Measurements from ENCODE around the gene PC. TPM values are rescaled to one million over a fixed set of nuclear protein-coding genes. Genes with fewer than 3 reads are reported as not detected.
A peak's percentile ranks its signal among the peaks of the same experiment; 100 is the strongest.

PC gene
- total RNA-seq, 1 experiment from 2014 or later, result 40.5 TPM

DNA sequence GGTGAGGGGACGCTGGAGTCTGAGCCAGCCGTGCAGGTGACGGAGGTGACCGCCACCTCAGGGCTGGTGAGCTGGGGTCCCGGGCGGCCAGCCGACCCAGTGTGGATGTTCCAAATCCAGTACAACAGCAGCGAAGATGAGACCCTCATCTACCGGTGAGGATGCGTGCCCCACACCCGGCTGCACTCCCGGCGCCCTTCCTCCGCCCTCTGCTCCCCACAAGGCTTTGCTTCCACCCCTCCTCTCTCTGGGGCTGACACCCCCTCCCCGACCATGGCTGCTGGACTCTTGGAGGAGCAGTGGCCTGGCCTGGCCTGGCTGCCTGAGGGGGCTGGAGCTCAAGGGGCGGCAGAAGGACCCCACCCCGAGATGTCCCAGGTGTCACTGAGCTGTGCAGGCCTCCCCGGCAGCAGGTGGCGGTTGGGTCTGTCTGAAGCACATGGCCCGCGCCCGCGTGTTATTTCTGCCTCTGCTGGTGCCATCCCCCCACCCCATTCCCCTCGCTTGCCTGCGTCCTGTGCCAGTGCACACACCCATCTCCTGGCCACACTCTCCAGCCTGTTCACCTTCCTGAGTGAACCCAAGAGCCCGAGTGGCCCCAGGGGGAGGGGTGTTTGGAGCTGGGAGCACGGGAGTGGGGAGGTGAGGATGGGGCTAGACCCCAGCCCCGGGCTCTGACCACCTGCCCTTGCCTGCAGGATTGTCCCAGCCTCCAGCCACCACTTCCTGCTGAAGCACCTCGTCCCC is 99.1 kb downstream of the PC start:
- no peak overlapping the region for H3K4me3 Mint-ChIP-seq (ENCODE audit: low read depth, unreplicated experiment)

DNA sequence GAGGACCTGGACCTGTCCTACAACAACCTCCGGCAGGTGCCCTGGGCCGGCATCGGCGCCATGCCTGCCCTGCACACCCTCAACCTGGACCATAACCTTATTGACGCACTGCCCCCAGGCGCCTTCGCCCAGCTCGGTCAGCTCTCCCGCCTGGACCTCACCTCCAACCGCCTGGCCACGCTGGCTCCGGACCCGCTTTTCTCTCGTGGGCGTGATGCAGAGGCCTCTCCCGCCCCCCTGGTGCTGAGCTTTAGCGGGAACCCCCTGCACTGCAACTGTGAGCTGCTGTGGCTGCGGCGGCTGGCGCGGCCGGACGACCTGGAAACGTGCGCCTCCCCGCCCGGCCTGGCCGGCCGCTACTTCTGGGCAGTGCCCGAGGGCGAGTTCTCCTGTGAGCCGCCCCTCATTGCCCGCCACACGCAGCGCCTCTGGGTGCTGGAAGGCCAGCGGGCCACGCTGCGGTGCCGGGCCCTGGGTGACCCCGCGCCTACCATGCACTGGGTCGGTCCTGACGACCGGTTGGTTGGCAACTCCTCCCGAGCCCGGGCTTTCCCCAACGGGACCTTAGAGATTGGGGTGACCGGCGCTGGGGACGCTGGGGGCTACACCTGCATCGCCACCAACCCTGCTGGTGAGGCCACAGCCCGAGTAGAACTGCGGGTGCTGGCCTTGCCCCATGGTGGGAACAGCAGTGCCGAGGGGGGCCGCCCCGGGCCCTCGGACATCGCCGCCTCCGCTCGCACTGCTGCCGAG is 99.8 kb downstream of the PC start:
- CTCF ChIA-PET, result no interaction called here
- intact Hi-C loops (cut with micrococcal nuclease; ENCODE audit: unreplicated experiment), result no loop called here
- TF ChIP-seq, protein P1, sequence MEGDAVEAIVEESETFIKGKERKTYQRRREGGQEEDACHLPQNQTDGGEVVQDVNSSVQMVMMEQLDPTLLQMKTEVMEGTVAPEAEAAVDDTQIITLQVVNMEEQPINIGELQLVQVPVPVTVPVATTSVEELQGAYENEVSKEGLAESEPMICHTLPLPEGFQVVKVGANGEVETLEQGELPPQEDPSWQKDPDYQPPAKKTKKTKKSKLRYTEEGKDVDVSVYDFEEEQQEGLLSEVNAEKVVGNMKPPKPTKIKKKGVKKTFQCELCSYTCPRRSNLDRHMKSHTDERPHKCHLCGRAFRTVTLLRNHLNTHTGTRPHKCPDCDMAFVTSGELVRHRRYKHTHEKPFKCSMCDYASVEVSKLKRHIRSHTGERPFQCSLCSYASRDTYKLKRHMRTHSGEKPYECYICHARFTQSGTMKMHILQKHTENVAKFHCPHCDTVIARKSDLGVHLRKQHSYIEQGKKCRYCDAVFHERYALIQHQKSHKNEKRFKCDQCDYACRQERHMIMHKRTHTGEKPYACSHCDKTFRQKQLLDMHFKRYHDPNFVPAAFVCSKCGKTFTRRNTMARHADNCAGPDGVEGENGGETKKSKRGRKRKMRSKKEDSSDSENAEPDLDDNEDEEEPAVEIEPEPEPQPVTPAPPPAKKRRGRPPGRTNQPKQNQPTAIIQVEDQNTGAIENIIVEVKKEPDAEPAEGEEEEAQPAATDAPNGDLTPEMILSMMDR (IDR thresholded peaks at IDR 0.05; ENCODE audit: unreplicated experiment), result no peak
- Mint-ChIP-seq H3K27ac (ENCODE audit: unreplicated experiment) (peak overlapping the region; percentile 69), H3K27me3 (ENCODE audit: unreplicated experiment) (no peaks in the 10 kb centered on the region), H3K9me3 (ENCODE audit: low read depth, unreplicated experiment) (no peaks in the 10 kb centered on the region), H3K4me1 (ENCODE audit: low read depth, unreplicated experiment) (peaks cover 10% of the 10 kb centered on the region), H3K4me3 (ENCODE audit: low read depth, unreplicated experiment) (peak overlapping the region; percentile 93), H3K36me3 (ENCODE audit: insufficient read depth, unreplicated experiment) (peaks cover 49% of the 10 kb centered on the region)
- BruUV-seq (replicated peaks), result TSS peak; percentile 48
- no peak for DNase-seq

More for the DNA sequence above, 99.1 kb downstream of the PC start:
- H3K36me3 Mint-ChIP-seq (ENCODE audit: insufficient read depth, unreplicated experiment), result peaks cover 53% of the 10 kb centered on the region
- BruUV-seq (replicated peaks), result no TSS peak
- DNase-seq, result no peak
- no peaks in the 10 kb centered on the region for H3K27me3 Mint-ChIP-seq (ENCODE audit: unreplicated experiment)
- TF ChIP-seq, protein P1 (IDR thresholded peaks at IDR 0.05; ENCODE audit: unreplicated experiment), result no peak
- CTCF ChIA-PET, result no interaction called here
- no peak overlapping the region for H3K27ac Mint-ChIP-seq (ENCODE audit: unreplicated experiment)
- intact Hi-C loops (cut with micrococcal nuclease; ENCODE audit: unreplicated experiment), result no loop called here
- no peaks in the 10 kb centered on the region for H3K9me3 Mint-ChIP-seq (ENCODE audit: low read depth, unreplicated experiment)
- peaks cover 4% of the 10 kb centered on the region for H3K4me1 Mint-ChIP-seq (ENCODE audit: low read depth, unreplicated experiment)

DNA sequence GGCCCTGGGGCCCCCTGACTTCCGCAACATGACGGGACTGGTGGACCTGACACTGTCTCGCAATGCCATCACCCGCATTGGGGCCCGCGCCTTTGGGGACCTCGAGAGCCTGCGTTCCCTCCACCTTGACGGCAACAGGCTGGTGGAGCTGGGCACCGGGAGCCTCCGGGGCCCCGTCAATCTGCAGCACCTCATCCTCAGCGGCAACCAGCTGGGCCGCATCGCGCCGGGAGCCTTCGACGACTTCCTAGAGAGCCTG is 100.3 kb downstream of the PC start:
- H3K4me3 Mint-ChIP-seq (ENCODE audit: low read depth, unreplicated experiment), result peak overlapping the region; percentile 93
- H3K9me3 Mint-ChIP-seq (ENCODE audit: low read depth, unreplicated experiment), result no peaks in the 10 kb centered on the region
- BruUV-seq (replicated peaks), result no TSS peak
- CTCF ChIA-PET, result no interaction called here
- peak overlapping the region; percentile 69 for H3K27ac Mint-ChIP-seq (ENCODE audit: unreplicated experiment)
- no peaks in the 10 kb centered on the region for H3K27me3 Mint-ChIP-seq (ENCODE audit: unreplicated experiment)
- intact Hi-C loops (cut with micrococcal nuclease; ENCODE audit: unreplicated experiment), result no loop called here
- peaks cover 10% of the 10 kb centered on the region for H3K4me1 Mint-ChIP-seq (ENCODE audit: low read depth, unreplicated experiment)
- TF ChIP-seq, protein P1 (IDR thresholded peaks at IDR 0.05; ENCODE audit: unreplicated experiment), result no peak
- DNase-seq, result no peak
- H3K36me3 Mint-ChIP-seq (ENCODE audit: insufficient read depth, unreplicated experiment), result peaks cover 44% of the 10 kb centered on the region

DNA sequence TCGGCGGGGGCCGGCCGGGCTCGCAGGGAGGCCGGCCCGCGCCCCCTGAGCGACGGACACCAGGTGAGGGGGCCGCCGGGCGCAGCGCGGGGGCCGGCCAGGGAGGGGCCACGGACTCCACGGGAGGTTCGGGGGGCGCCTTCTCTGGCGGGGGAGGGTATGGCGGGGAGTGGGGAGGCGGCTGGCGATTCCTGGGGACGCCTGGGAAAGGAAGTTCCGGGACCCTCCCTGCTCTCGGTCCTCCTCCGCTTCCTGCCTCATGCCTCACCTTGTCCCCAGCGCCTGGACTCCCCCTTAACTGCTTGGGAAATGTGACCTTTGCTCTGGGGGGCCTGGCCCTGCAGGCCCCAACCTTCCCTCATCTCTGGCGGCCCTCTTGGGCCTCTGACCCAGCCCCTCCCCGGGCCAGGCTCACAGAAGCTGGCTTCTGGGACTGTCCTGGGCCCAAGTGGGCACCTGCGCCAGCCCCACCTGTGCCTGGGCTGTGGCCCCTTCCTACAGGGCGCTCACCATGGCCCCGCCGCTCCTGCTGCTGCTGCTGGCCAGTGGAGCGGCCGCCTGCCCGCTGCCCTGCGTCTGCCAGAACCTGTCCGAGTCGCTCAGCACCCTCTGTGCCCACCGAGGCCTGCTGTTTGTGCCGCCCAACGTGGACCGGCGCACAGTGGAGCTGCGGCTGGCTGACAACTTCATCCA is 100.8 kb downstream of the PC start:
- intact Hi-C loops (cut with micrococcal nuclease; ENCODE audit: unreplicated experiment), result no loop called here
- Mint-ChIP-seq H3K36me3 (ENCODE audit: insufficient read depth, unreplicated experiment) (peaks cover 41% of the 10 kb centered on the region), H3K4me3 (ENCODE audit: low read depth, unreplicated experiment) (peak overlapping the region; percentile 93), H3K27me3 (ENCODE audit: unreplicated experiment) (no peaks in the 10 kb centered on the region), H3K9me3 (ENCODE audit: low read depth, unreplicated experiment) (no peaks in the 10 kb centered on the region), H3K4me1 (ENCODE audit: low read depth, unreplicated experiment) (peaks cover 10% of the 10 kb centered on the region), H3K27ac (ENCODE audit: unreplicated experiment) (peak overlapping the region; percentile 69)
- BruUV-seq (replicated peaks), result no TSS peak
- CTCF ChIA-PET, result no interaction called here
- DNase-seq, result peak; percentile 14
- TF ChIP-seq, protein P1 (IDR thresholded peaks at IDR 0.05; ENCODE audit: unreplicated experiment), result no peak

Measured in Calu3 (cell line).